ENCODE results near the gene HORMAD2. TPM values are rescaled to one million over a fixed set of nuclear protein-coding genes. Genes with fewer than 3 reads are reported as not detected.

HORMAD2 gene
- total RNA-seq, 1 donor from 2014 or later = not detected

DNA sequence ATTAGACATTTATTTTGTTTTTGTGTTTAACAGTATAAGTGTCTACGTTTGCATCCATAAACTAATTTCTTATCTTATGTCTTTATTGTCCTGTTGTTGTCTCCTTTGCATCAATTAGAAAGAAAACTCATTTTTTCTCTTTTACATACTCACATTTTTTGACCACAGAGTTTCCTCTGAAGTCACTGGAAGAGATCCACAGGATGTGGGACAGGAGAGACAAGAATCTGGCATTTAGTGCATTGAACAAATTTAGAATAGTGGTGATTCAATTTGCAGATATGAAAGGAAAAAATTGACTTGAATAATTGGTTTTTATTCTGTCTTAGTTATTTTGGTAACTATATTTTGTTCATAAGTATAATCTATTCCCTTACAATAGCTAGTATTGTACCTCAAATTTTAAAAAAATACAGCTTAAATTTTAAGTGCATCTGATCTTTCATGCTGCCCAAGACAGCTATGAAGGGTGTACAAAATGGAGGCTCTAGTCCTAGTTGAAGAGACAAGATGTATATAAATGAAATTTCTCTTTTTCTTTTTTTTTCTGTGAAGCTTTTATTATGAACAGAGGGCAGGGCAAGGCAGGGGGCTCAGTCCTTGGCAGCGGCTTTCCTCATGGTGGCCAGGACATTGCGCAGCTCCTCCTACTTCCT is 24.4 kb downstream of the HORMAD2 start:
- TF ChIP-seq, protein P1, sequence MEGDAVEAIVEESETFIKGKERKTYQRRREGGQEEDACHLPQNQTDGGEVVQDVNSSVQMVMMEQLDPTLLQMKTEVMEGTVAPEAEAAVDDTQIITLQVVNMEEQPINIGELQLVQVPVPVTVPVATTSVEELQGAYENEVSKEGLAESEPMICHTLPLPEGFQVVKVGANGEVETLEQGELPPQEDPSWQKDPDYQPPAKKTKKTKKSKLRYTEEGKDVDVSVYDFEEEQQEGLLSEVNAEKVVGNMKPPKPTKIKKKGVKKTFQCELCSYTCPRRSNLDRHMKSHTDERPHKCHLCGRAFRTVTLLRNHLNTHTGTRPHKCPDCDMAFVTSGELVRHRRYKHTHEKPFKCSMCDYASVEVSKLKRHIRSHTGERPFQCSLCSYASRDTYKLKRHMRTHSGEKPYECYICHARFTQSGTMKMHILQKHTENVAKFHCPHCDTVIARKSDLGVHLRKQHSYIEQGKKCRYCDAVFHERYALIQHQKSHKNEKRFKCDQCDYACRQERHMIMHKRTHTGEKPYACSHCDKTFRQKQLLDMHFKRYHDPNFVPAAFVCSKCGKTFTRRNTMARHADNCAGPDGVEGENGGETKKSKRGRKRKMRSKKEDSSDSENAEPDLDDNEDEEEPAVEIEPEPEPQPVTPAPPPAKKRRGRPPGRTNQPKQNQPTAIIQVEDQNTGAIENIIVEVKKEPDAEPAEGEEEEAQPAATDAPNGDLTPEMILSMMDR (IDR thresholded peaks at IDR 0.05; ENCODE audit: insufficient read depth, low read length, poor library complexity, severe bottlenecking) = no peak
- no peak for DNase-seq (ENCODE audit: low read depth)
- Histone ChIP-seq H3K36me3 (ENCODE audit: control insufficient read depth, insufficient read depth, low read length) (no peaks in the 10 kb centered on the region), H3K27me3 (ENCODE audit: control insufficient read depth, insufficient read depth, low read length) (no peaks in the 10 kb centered on the region), H3K4me3 (ENCODE audit: low read depth, low read length) (no peak overlapping the region)

DNA sequence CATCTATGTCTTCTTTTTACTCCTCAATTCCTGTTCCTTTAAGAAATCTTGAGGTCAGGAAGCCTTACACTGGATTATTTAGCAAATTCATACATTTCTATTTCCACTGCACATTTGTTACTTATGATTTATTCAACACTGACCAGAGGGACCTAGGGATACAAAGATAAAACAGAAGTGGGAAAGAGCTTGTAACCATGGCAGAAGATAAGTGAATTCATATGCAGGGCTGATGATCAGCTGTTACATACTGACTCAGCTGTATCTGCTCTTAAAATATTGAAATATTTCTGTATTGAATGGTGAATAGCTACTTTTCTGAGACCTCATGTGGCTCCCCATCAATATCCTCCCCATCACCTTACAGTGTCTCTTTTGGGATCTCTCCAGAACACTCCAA is 25.2 kb downstream of the HORMAD2 start:
- Histone ChIP-seq H3K36me3 (ENCODE audit: control insufficient read depth, insufficient read depth, low read length) (no peaks in the 10 kb centered on the region), H3K4me3 (ENCODE audit: low read depth, low read length) (no peak overlapping the region), H3K27me3 (ENCODE audit: control insufficient read depth, insufficient read depth, low read length) (no peaks in the 10 kb centered on the region)
- DNase-seq (ENCODE audit: low read depth) = no peak
- TF ChIP-seq, protein P1 (IDR thresholded peaks at IDR 0.05; ENCODE audit: insufficient read depth, low read length, poor library complexity, severe bottlenecking) = no peak

DNA sequence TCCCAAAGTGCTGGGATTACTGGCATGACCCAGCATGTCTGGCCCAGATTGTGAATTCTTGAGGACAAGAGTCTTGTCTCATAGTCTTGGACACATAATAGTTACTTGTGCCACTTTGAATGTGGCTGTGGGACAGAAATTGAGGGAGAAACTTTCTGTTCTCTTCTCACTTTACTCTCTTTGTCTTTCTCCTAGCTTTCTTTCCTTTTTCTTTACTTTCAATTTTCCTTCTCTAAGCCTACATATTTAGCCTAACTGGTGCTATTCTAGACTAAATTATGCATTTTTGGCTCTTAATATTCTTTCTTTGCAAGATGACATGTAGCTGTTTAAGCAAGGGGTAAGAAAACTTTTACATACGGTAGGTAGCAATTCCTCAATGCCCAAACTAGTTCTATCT is 33.2 kb downstream of the HORMAD2 start:
- TF ChIP-seq, protein P1 (IDR thresholded peaks at IDR 0.05; ENCODE audit: insufficient read depth, low read length, poor library complexity, severe bottlenecking) = no peak
- H3K4me3 ChIP-seq (ENCODE audit: low read depth, low read length) = no peak overlapping the region

DNA sequence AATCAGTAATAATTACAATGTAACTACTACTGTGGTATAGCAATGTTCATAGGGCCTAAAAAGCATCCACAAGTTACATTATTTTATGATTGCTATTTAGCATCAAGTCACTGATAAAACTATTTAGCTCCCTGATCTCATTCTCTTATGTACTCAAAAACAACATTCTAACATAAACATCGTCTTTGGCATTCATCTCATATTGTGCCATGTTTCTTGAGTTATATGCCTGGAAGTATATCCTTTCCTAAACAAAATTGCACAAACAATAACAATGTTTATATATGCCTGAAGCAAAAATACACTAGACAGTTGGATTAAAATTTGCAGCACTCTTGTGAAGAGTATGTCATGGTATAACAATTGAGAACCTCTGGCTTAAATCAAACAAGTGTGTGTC is 34.1 kb downstream of the HORMAD2 start:
- H3K36me3 ChIP-seq (ENCODE audit: control insufficient read depth, insufficient read depth, low read length) = no peaks in the 10 kb centered on the region
- no peak for DNase-seq (ENCODE audit: low read depth)
- H3K4me3 ChIP-seq (ENCODE audit: low read depth, low read length) = no peak overlapping the region
- TF ChIP-seq, protein P1 (IDR thresholded peaks at IDR 0.05; ENCODE audit: insufficient read depth, low read length, poor library complexity, severe bottlenecking) = no peak
- H3K27me3 ChIP-seq (ENCODE audit: control insufficient read depth, insufficient read depth, low read length) = no peaks in the 10 kb centered on the region

More for the DNA sequence above, 33.2 kb downstream of the HORMAD2 start:
- no peak for DNase-seq (ENCODE audit: low read depth)
- Histone ChIP-seq H3K36me3 (ENCODE audit: control insufficient read depth, insufficient read depth, low read length) (no peaks in the 10 kb centered on the region), H3K27me3 (ENCODE audit: control insufficient read depth, insufficient read depth, low read length) (no peaks in the 10 kb centered on the region)

DNA sequence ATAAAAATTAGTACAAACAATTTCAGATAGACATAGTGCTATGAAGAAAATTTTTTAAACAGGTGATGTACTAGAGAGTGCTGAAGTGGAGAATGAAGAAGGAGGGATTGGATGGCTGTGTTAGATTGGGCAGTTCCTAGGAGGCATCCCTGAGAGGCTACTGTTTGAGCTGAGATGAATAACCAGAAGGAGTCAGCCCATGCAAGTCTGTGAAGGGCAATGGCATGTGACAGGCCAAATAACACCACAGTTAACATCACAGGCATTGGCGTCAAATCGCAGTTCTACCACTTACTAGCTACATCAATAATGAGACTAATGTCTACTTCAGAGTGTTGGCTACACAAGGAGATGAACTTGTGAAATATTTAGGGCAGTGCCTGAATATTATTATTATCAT is 35.4 kb downstream of the HORMAD2 start:
- TF ChIP-seq, protein P1 (IDR thresholded peaks at IDR 0.05; ENCODE audit: insufficient read depth, low read length, poor library complexity, severe bottlenecking) = peak; percentile 9
- H3K4me3 ChIP-seq (ENCODE audit: low read depth, low read length) = no peak overlapping the region

More for the DNA sequence above, 35.4 kb downstream of the HORMAD2 start:
- peak; percentile 25 for DNase-seq (ENCODE audit: low read depth)
- H3K36me3 ChIP-seq (ENCODE audit: control insufficient read depth, insufficient read depth, low read length) = no peaks in the 10 kb centered on the region
- H3K27me3 ChIP-seq (ENCODE audit: control insufficient read depth, insufficient read depth, low read length) = no peaks in the 10 kb centered on the region
